Colonic mucosa (tissue), 4 donors: ENCODE measurements around the gene CHST10. TPM values are rescaled to one million over a fixed set of nuclear protein-coding genes. Genes with fewer than 3 reads are reported as not detected.

Experiments used
- DNase-seq: peaks from one replicate; pipeline ENCODE4 v3.0.0-alpha.2; 2020
- H3K27ac ChIP-seq: fragments of 200-600 bp; one replicate; pipeline ENCODE4 v1.8.0; 2021
- H3K27me3 ChIP-seq: fragments of 200-600 bp; one replicate; pipeline ENCODE4 v1.8.0; 2021
- H3K36me3 ChIP-seq: fragments of 200-600 bp; one replicate; pipeline ENCODE4 v1.8.0; 2021
- H3K4me1 ChIP-seq: fragments of 200-600 bp; one replicate; pipeline ENCODE4 v1.8.0; 2021; ENCODE audit warnings: mild to moderate bottlenecking
- H3K4me3 ChIP-seq: fragments of 200-600 bp; one replicate; pipeline ENCODE4 v1.8.0; 2021
- H3K9ac ChIP-seq, 2 donors: one replicate each; pipeline ENCODE4 v1.7.0; 2013; ENCODE audit warnings: control low read depth in 2 of 2, low read depth in 2 of 2, low read length in 2 of 2
- H3K9me3 ChIP-seq: fragments of 200-600 bp; one replicate; pipeline ENCODE4 v1.8.0; 2021
- intact Hi-C: fragments of 100-400 bp; cut with DNase I; formaldehyde crosslinking; loops from one replicate; pipeline ENCODE4 v1.14.1; 2022
- total RNA-seq, 2 donors: library from RNA; stranded (reverse); fragmentation: NEBNext Ultra II Directional in 1 of 2; extraction: Animal tissue kit (Norgen Biotek cat#: 25700) in 1 of 2; gene quantifications; one replicate each; pipeline ENCODE4 v1.2.1, GENCODE V29; 2021
- TF ChIP-seq, protein P1 (sequence below): fragments of 200-600 bp; IDR thresholded peaks from one replicate; pipeline ENCODE4 v1.8.0; 2022; ENCODE audit warnings: antibody characterized with exemption, mild to moderate bottlenecking
- donor health status: healthy.
- donor health status: DM: no; HTN: no; CAD: no.
- donor health status: DM: no; HTN: no; CAD: no.

The CHST10 gene
- total RNA-seq, 2 donors from 2014 or later: 0.44 to 1.6 TPM

DNA sequence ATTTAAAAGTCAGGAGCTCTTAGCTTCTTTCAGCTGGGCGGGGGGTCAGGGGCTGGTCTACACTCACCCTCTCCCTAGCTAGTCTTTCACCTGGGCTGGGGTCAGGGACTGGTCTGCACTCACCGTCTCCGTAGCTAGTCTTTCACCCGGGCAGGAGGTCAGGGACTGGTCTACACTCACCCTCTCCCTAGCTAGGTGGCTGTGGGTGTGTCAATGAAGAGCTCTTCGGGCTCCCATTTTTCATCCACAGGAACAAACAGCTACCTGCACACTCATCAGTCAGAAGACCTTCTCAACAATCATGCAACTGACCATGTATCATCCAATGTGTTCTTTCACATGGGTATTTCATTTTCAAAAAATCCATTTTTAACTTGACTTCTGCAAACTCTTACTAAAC is 8.0 kb downstream of the CHST10 start:
- Histone ChIP-seq H3K36me3 (no peaks in the 10 kb centered on the region), H3K4me1 (no peaks in the 10 kb centered on the region), H3K27ac (no peak overlapping the region), H3K9me3 (no peaks in the 10 kb centered on the region), H3K4me3 (no peak overlapping the region), H3K9ac (no peak overlapping the region), H3K27me3 (no peaks in the 10 kb centered on the region)
- TF ChIP-seq, protein P1, sequence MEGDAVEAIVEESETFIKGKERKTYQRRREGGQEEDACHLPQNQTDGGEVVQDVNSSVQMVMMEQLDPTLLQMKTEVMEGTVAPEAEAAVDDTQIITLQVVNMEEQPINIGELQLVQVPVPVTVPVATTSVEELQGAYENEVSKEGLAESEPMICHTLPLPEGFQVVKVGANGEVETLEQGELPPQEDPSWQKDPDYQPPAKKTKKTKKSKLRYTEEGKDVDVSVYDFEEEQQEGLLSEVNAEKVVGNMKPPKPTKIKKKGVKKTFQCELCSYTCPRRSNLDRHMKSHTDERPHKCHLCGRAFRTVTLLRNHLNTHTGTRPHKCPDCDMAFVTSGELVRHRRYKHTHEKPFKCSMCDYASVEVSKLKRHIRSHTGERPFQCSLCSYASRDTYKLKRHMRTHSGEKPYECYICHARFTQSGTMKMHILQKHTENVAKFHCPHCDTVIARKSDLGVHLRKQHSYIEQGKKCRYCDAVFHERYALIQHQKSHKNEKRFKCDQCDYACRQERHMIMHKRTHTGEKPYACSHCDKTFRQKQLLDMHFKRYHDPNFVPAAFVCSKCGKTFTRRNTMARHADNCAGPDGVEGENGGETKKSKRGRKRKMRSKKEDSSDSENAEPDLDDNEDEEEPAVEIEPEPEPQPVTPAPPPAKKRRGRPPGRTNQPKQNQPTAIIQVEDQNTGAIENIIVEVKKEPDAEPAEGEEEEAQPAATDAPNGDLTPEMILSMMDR: no peak
- intact Hi-C loops: no loop called here
- no peak for DNase-seq

- DNase-seq: no peak
- Histone ChIP-seq H3K27ac (no peak overlapping the region), H3K9me3 (no peaks in the 10 kb centered on the region), H3K9ac (no peak overlapping the region), H3K27me3 (no peaks in the 10 kb centered on the region), H3K4me3 (no peak overlapping the region), H3K4me1 (no peaks in the 10 kb centered on the region), H3K36me3 (no peaks in the 10 kb centered on the region)
- intact Hi-C loops: no loop called here
- TF ChIP-seq, protein P1: no peak
Observed at GRCh38 chr2:100408941-100409340, 8.5 kb downstream of the CHST10 start.

DNA sequence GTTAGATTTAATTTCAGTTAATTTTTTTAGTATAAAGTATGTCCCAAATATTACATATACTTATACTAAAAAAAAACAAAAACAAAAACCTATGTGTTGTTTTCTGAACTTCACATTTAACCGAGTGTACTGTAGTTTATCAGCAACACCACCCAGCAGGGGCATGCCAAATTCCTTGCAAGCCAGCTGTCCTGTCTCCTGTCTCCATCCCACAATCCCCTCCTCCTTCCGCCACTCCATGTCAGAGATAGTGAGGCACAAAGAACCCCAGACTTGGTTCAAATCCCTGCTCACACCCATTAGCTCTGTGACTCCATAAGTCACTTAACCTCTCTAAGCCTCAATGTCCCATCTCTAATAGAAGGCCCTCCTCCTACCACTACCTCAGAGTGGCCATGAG is 9.4 kb downstream of the CHST10 start:
- H3K4me1 ChIP-seq: no peaks in the 10 kb centered on the region
- no peak overlapping the region for H3K4me3 ChIP-seq
- H3K27ac ChIP-seq: no peak overlapping the region
- no peak for DNase-seq
- H3K9ac ChIP-seq: no peak overlapping the region
- intact Hi-C loops: no loop called here
- H3K27me3 ChIP-seq: no peaks in the 10 kb centered on the region
- H3K9me3 ChIP-seq: no peaks in the 10 kb centered on the region
- TF ChIP-seq, protein P1: no peak
- no peaks in the 10 kb centered on the region for H3K36me3 ChIP-seq

DNA sequence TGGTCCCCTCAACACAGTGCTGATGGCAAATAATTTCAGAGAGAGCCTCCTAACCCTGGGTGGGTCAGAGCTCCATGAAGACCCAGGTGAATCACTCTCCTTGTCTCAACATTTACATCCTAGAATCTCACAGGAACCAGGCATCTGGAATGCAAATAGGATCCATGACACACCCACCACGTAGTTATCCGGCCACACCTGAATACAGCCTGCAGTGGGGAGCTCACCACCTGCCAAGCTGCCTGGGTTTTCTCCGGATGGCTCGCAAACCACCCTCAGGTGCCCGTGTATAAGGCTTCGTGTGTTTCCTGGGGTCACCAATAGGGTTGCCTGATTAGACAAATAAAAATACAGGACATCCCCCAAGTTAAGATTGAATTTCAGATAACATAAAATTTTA is 9.9 kb downstream of the CHST10 start:
- no peak overlapping the region for H3K27ac ChIP-seq
- intact Hi-C loops: no loop called here
- no peaks in the 10 kb centered on the region for H3K9me3 ChIP-seq
- no peak for DNase-seq
- H3K27me3 ChIP-seq: no peaks in the 10 kb centered on the region
- H3K4me1 ChIP-seq: no peaks in the 10 kb centered on the region
- no peak overlapping the region for H3K9ac ChIP-seq
- no peaks in the 10 kb centered on the region for H3K36me3 ChIP-seq
- TF ChIP-seq, protein P1: no peak
- no peak overlapping the region for H3K4me3 ChIP-seq

DNA sequence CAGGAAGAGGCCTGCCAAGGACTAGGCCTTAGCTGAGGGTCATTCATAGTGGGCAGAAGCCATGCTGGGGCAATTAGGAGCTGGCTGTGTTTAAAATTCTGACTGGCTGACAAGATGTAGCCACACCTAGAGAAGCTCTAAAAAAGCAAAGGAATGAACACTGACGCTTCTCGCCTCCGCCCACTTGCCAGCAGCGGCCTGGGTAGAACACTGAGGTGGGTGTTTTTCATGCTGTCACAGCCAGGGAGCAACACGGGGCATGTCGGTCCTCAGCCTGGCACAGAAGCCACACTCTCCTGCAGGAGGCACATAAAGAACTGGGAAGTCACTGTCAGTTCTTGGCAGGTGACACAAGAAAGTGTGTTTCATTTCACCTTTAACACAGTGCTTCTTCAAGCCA is 10.4 kb downstream of the CHST10 start:
- TF ChIP-seq, protein P1: no peak
- H3K4me1 ChIP-seq: no peaks in the 10 kb centered on the region
- H3K9ac ChIP-seq: no peak overlapping the region
- no peak for DNase-seq
- H3K36me3 ChIP-seq: no peaks in the 10 kb centered on the region
- no peaks in the 10 kb centered on the region for H3K27me3 ChIP-seq
- no peaks in the 10 kb centered on the region for H3K9me3 ChIP-seq
- no peak overlapping the region for H3K27ac ChIP-seq
- H3K4me3 ChIP-seq: no peak overlapping the region
- intact Hi-C loops: no loop called here

DNA sequence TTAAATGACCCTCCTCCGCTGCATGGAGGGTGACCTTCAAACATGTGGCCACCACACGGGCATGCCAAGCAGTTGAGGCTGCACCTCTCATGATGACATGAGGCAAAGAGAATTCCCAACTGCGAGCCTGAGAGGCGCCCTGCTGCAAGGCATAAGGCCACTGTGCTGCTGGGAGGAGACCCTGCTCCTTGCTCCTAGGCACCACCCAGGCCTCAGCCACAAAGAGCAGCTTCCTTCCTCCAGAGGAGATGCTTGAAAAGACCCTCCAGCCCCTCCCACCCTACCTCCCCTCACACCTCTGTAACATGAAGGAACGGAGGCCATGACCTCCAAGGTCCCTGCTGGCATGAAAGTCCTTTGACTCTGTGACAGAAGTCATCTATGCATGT is 11.4 kb downstream of the CHST10 start:
- intact Hi-C loops: no loop called here
- Histone ChIP-seq H3K9me3 (no peaks in the 10 kb centered on the region), H3K9ac (no peak overlapping the region), H3K4me3 (no peak overlapping the region), H3K36me3 (no peaks in the 10 kb centered on the region), H3K4me1 (no peaks in the 10 kb centered on the region), H3K27me3 (no peaks in the 10 kb centered on the region), H3K27ac (no peak overlapping the region)
- DNase-seq: no peak
- TF ChIP-seq, protein P1: no peak
